K562 (cell line): ENCODE data around the gene CCR2. TPM values are rescaled to one million over a fixed set of nuclear protein-coding genes. Genes with fewer than 3 reads are reported as not detected.

Experiments
- ATAC-seq: fragments of 200-7000 bp; cut with Tn5 transposase; 3 replicates; pipeline ENCODE4 v1.9.1; 2020; ENCODE audit warnings: moderate library complexity
- BruUV-seq: library from RNA; stranded (reverse); fragments of 400-500 nt; replicated peaks from 2 replicates; lab custom pipeline; 2021; lab: Mats Ljungman, UMichigan
- CTCF ChIA-PET: fragments of 300-600 bp; formaldehyde crosslinking; extraction: SDS; loops from one replicate; lab custom pipeline; 2021; ENCODE audit warnings: low intra/inter-chr PET ratio; lab: Yijun Ruan, JAX
- POLR2A ChIA-PET: fragments of 300-600, 350-650 bp; sonication (Branson Sonifier 250); formaldehyde crosslinking; extraction: SDS; loops from one replicate; lab custom pipeline; 2021; ENCODE audit warnings: antibody characterized with exemption, inconsistent platforms; lab: Yijun Ruan, JAX
- DNase-seq, 4 experiments: peaks; one replicate each; pipeline versions ENCODE4 v3.0.0 to v3.0.0-alpha.2; 2011 to 2018; ENCODE audit warnings: low spot score in 3 of 4, mixed read lengths in 3 of 4; ENCODE audit errors: extremely low read depth in 1 of 4
- FAIRE-seq: peaks from 2 replicates; lab custom pipeline; 2011; peaks lifted over from hg19 to GRCh38; lab: Jason Lieb, UNC
- H2AFZ ChIP-seq: 2 replicates; pipeline ENCODE4 v1.6.0; 2011; ENCODE audit warnings: low read depth, low read length, control low read depth, inconsistent platforms
- H3K27ac ChIP-seq: fragments of 200-600 bp; 3 replicates; pipeline ENCODE4 v1.8.0; 2011; ENCODE audit warnings: low read depth, mild to moderate bottlenecking, control low read depth, inconsistent platforms, low read length, moderate library complexity, mixed read lengths; ENCODE audit errors: extremely low read depth
- H3K27me3 ChIP-seq, 2 experiments: fragments of 300-600 bp in 1 of 2; 2 replicates in 1 of 2; 3 replicates in 1 of 2; pipeline versions ENCODE4 v1.6.0 to v1.8.0; 2011; ENCODE audit warnings: inconsistent platforms in 2 of 2, low read length in 2 of 2, mild to moderate bottlenecking in 1 of 2, mixed read lengths in 1 of 2, moderate library complexity in 1 of 2; ENCODE audit not compliant: control insufficient read depth in 2 of 2, insufficient read depth in 2 of 2
- H3K36me3 ChIP-seq: fragments of 300-600 bp; 3 replicates; pipeline ENCODE4 v1.8.0; 2011; ENCODE audit warnings: mild to moderate bottlenecking, low read length, inconsistent platforms; ENCODE audit not compliant: control insufficient read depth, insufficient read depth
- H3K4me1 ChIP-seq, 2 experiments: fragments of 200-600 bp in 1 of 2; replicated peaks in 1 of 2; 2 replicates in 1 of 2; 3 replicates in 1 of 2; pipeline versions ENCODE4 v1.5.1 to v1.8.0; 2011; ENCODE audit warnings: inconsistent platforms in 2 of 2, low read length in 2 of 2, mild to moderate bottlenecking in 1 of 2, mixed read lengths in 1 of 2, moderate library complexity in 1 of 2; ENCODE audit not compliant: control insufficient read depth in 2 of 2, insufficient read depth in 2 of 2
- H3K4me2 ChIP-seq: 2 replicates; pipeline ENCODE4 v1.6.1; 2011; ENCODE audit warnings: low read length, control low read depth, inconsistent platforms, mixed read lengths; ENCODE audit not compliant: insufficient read depth
- H3K4me3 ChIP-seq: fragments of 200-600 bp; sonication (generic), shearing (Covaris generic); 2 replicates; pipeline ENCODE4 v1.5.1; 2016; ENCODE audit warnings: control low read depth, inconsistent platforms
- H3K79me2 ChIP-seq: fragments of 200-600 bp; 3 replicates; pipeline ENCODE4 v1.8.0; 2011; ENCODE audit warnings: low read length, inconsistent platforms; ENCODE audit not compliant: control insufficient read depth, insufficient read depth
- H3K9ac ChIP-seq, 2 experiments: 2 replicates each; pipeline versions ENCODE4 v1.6.0 to v1.6.1; 2011; ENCODE audit warnings: low read depth in 2 of 2, low read length in 2 of 2, control low read depth in 1 of 2, inconsistent platforms in 1 of 2, mild to moderate bottlenecking in 1 of 2, mixed read lengths in 1 of 2; ENCODE audit not compliant: insufficient read depth in 1 of 2
- H3K9me1 ChIP-seq: one replicate; pipeline ENCODE4 v1.6.0; 2011; ENCODE audit warnings: inconsistent platforms, mild to moderate bottlenecking, low read length, moderate library complexity; ENCODE audit not compliant: control insufficient read depth, insufficient read depth
- H3K9me3 ChIP-seq: replicated peaks from 2 replicates; pipeline ENCODE4 v1.5.1; 2011; ENCODE audit warnings: low read depth, low read length, inconsistent platforms; ENCODE audit not compliant: control insufficient read depth, insufficient read depth
- H4K20me1 ChIP-seq: replicated peaks from 2 replicates; pipeline ENCODE4 v1.6.1; 2011; ENCODE audit warnings: low read length, inconsistent platforms, mixed read lengths; ENCODE audit not compliant: control insufficient read depth, insufficient read depth
- ADNP ChIP-seq: fragments of 200-800 bp; sonication (Bioruptor generic); IDR thresholded peaks from 2 replicates; pipeline ENCODE4 v1.6.1; 2016; ENCODE audit warnings: missing genetic modification characterization, missing compliant biosample characterization
- ATF4 ChIP-seq: fragments of 450-650 bp; formaldehyde crosslinking; IDR thresholded peaks from 2 replicates; pipeline ENCODE4 v1.4.0; 2022; ENCODE audit warnings: mild to moderate bottlenecking, moderate library complexity
- RBM25 ChIP-seq: fragments of 200-400 bp; formaldehyde crosslinking; IDR thresholded peaks from 2 replicates; pipeline ENCODE4 v1.6.1; 2018; ENCODE audit warnings: low read length, low read depth, moderate library complexity; ENCODE audit not compliant: severe bottlenecking
- ZFP36 ChIP-seq: fragments of 150-350 bp; IDR thresholded peaks from 2 replicates; pipeline ENCODE4 v1.6.1; 2018; ENCODE audit warnings: low read length, low read depth; ENCODE audit not compliant: partially characterized antibody
- WGBS: fragments of 100-300 bp; shearing (Covaris generic); methylation state at CpG from one replicate; pipeline ENCODE4 v1.1.6; 2016; ENCODE audit warnings: low coverage, mixed read lengths; ENCODE audit not compliant: insufficient coverage; ENCODE audit errors: missing lambda C conversion rate; 5-methylcytosine and 5-hydroxymethylcytosine counted together
- in situ Hi-C: fragments of 300-500 bp; cut with MboI; formaldehyde crosslinking; loops from 4 replicates; pipeline ENCODE4 v1.15.0; 2018; ENCODE audit warnings: inconsistent platforms, mixed read lengths
- intact Hi-C: fragments of 100-400 bp; cut with micrococcal nuclease; formaldehyde crosslinking; loops from 2 replicates; pipeline ENCODE4 v1.14.2; 2022
- polyA plus RNA-seq, 8 experiments: library from polyadenylated mRNA; depleted of rRNA in 4 of 8; stranded (reverse) in 5 of 8; unstranded in 3 of 8; fragments of >200 nt; fragmentation: Nextera tagmentation in 2 of 8; fragmentation: Illumina TruSeq in 1 of 8; extraction: Ambion mirVana in 2 of 8; extraction: Trizol in 1 of 8; gene quantifications; 2 replicates each; pipeline versions ENCODE4 v1.2.1 to v1.2.3, GENCODE V29; 2011 to 2014; ENCODE audit warnings: inconsistent platforms in 1 of 8, missing spikeins in 1 of 8
- total RNA-seq, 7 experiments: library from RNA; depleted of rRNA in 6 of 7; stranded (reverse); fragments of >200 nt in 6 of 7; fragmentation: Illumina TruSeq in 2 of 7; extraction: Trizol in 2 of 7; gene quantifications; 2 replicates each; pipeline versions ENCODE4 v1.2.1 to v1.2.3, GENCODE V29; 2011 to 2021; ENCODE audit warnings: low replicate concordance in 1 of 7

The CCR2 gene
- total and polyA plus RNA-seq, 9 of the 15 experiments (the other 6 are each of a cell fraction or from before 2014, with no cell fraction given): not detected

DNA sequence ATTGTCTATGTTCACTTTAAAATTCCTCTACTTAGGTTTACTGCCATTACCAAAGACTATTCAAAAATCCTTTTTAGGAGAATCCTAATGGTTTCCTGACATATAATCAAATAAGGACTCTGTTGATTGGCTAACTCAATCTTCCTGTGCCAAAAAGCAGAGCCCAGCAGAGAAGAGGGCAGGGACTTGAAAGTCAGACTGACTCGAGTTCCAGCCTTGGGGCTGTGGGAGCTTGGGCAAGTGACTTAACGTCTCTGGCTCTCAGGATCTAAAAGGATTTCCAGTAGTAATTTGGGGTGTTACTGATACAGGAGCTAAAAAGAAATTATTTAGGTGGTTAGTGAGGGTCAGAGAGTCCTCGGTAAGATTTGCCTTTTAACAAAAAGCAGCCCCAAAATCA is 27.7 kb downstream of the CCR2 start:
- Histone ChIP-seq H3K27ac (no peak overlapping the region), H3K9ac (no peak overlapping the region), H3K9me1 (no peaks in the 10 kb centered on the region), H3K4me3 (no peak overlapping the region), H3K79me2 (no peaks in the 10 kb centered on the region), H3K4me2 (no peak overlapping the region), H3K9me3 (no peaks in the 10 kb centered on the region), H3K36me3 (no peaks in the 10 kb centered on the region), H3K27me3 (peaks cover 4 to 6% of the 10 kb centered on the region in 2 experiments; a peak in 3 of 5 replicates), H3K4me1 (peaks cover 0 to 10% of the 10 kb centered on the region in 2 experiments; a peak in 2 of 5 replicates), H4K20me1 (no peaks in the 10 kb centered on the region), H2AFZ (no peak overlapping the region)
- 4% methylated on average over 3 of the region's 3 CpGs for WGBS
- BruUV-seq: no TSS peak
- TF ChIP-seq RBM25 (peak; percentile 21), ADNP (tag) (0 out of 2 replicates have a peak, but pooled peaks have one; percentile 27), ATF4 (CRISPR knock-in tag) (no peak), ZFP36 (peak; percentile 52)
- ATAC-seq (no peak), FAIRE-seq (no peak), DNase-seq (no peak)
- intact Hi-C loops: no loop called here
- POLR2A ChIA-PET: interaction anchor here (0.6 to 1.5 kb wide), 3 partner anchors 9 to 18 kb away, joined by 3 to 4 read pairs (median 3); no protein-coding TSS in a partner anchor
- CTCF ChIA-PET: no interaction called here
- in situ Hi-C loops: no loop called here
